ENCODE measurements around the gene GAR1.
A peak's percentile ranks its signal among the peaks of the same experiment; 100 is the strongest.
"Not testable (repeated sequence)": the region's sequence is repeated elsewhere in the genome, so short reads cannot be mapped to it uniquely, and the experiment has no call there.

GAR1 gene

GRCh38 chr4:109815151-109816081 lies at the start of gene GAR1:
TSS of gene GAR1 (plus strand) at chr4:109815762. CDS start at chr4:109816165, 403 bp downstream.
- DNase-seq, result peak; percentile 78

GRCh38 chr4:109782092-109782491 lies 33.5 kb upstream of the GAR1 start:
- not testable (repeated sequence) for DNase-seq

GRCh38 chr4:109786846-109787245 lies 28.7 kb upstream of the GAR1 start:
- no peak for DNase-seq

- DNase-seq, result no peak
Measured at GRCh38 chr4:109787807-109788206, 27.8 kb upstream of the GAR1 start.

- DNase-seq, result no peak
Measured at GRCh38 chr4:109795059-109795458, 20.5 kb upstream of the GAR1 start.

GRCh38 chr4:109798866-109799265 lies 16.7 kb upstream of the GAR1 start:
- DNase-seq, result no peak

GRCh38 chr4:109801099-109801789 lies 14.3 kb upstream of the GAR1 start:
- DNase-seq, result no peak

- DNase-seq, result no peak
Measured at GRCh38 chr4:109801895-109802319, 13.7 kb upstream of the GAR1 start, which contains the start of gene CFI. TSS of gene CFI (minus strand) at chr4:109801999. CDS start at chr4:109801971, 28 bp downstream.

- no peak for DNase-seq
Measured at GRCh38 chr4:109803924-109804571, 11.5 kb upstream of the GAR1 start.

- no peak for DNase-seq
Measured at GRCh38 chr4:109809655-109810054, 5.9 kb upstream of the GAR1 start.

GRCh38 chr4:109810552-109811387 lies 4.8 kb upstream of the GAR1 start:
- no peak for DNase-seq

GRCh38 chr4:109811707-109812106 lies 3.9 kb upstream of the GAR1 start:
- DNase-seq, result no peak

GRCh38 chr4:109816082-109816442 lies 500 bp downstream of the GAR1 start:
- no peak for DNase-seq

- DNase-seq, result no peak
Measured at GRCh38 chr4:109816894-109817293, 1.3 kb downstream of the GAR1 start.

- no peak for DNase-seq
Measured at GRCh38 chr4:109818268-109818667, 2.7 kb downstream of the GAR1 start.

GRCh38 chr4:109820563-109820962 lies 5.0 kb downstream of the GAR1 start:
- DNase-seq, result no peak

GRCh38 chr4:109821185-109821584 lies 5.6 kb downstream of the GAR1 start:
- DNase-seq, result no peak

GRCh38 chr4:109826719-109827118 lies 11.2 kb downstream of the GAR1 start:
- no peak for DNase-seq

GRCh38 chr4:109827672-109828071 lies 12.1 kb downstream of the GAR1 start, which contains the start of gene RRH:
TSS of gene RRH (plus strand) at chr4:109827972. CDS start at chr4:109828028, 56 bp downstream.
- no peak for DNase-seq

GRCh38 chr4:109833756-109834155 lies 18.2 kb downstream of the GAR1 start:
- DNase-seq, result no peak

- no peak for DNase-seq
Measured at GRCh38 chr4:109836985-109837384, 21.4 kb downstream of the GAR1 start.

- DNase-seq, result no peak
Measured at GRCh38 chr4:109846395-109847098, 31.0 kb downstream of the GAR1 start.

Data from NCI-H1436 treated with DMSO at 0.1 percent for 48 hours (cell line).